Activated CD8-positive, alpha-beta memory T cell treated with anti-CD3 and anti-CD28 coated beads for 4 hours (primary cell): ENCODE data around the gene LRRK1.

Source experiments
- DNase-seq, 2 donors: peaks; one replicate each; pipeline ENCODE4 v3.0.0-alpha.2; 2020; ENCODE audit warnings: low read depth in 2 of 2

LRRK1 gene

GRCh38 chr15:101006931-101007691 is 88.0 kb downstream of the LRRK1 start:
- DNase-seq, result peak; percentile 33 to 36

GRCh38 chr15:101008158-101009139 is 89.3 kb downstream of the LRRK1 start:
- DNase-seq, result peak; percentile 68 to 74

GRCh38 chr15:101009176-101009575 is 90.0 kb downstream of the LRRK1 start:
- no peak for DNase-seq

- no peak for DNase-seq
Measured at GRCh38 chr15:101010781-101011180, 91.6 kb downstream of the LRRK1 start.

GRCh38 chr15:101012326-101013200 is 93.4 kb downstream of the LRRK1 start:
- no peak for DNase-seq

GRCh38 chr15:101013201-101013550 is 94.0 kb downstream of the LRRK1 start:
- DNase-seq, result no peak

GRCh38 chr15:101013769-101014675 is 94.9 kb downstream of the LRRK1 start:
- no peak for DNase-seq

GRCh38 chr15:101014921-101015841 is 96.0 kb downstream of the LRRK1 start:
- DNase-seq, result peak; percentile 30 to 45

GRCh38 chr15:101016581-101016980 is 97.4 kb downstream of the LRRK1 start:
- DNase-seq, result no peak

- DNase-seq, result no peak
Measured at GRCh38 chr15:101017093-101017754, 98.1 kb downstream of the LRRK1 start.

- no peak for DNase-seq
Measured at GRCh38 chr15:101018016-101018415, 98.9 kb downstream of the LRRK1 start.

GRCh38 chr15:101018450-101018849 is 99.3 kb downstream of the LRRK1 start:
- DNase-seq, result no peak

- no peak for DNase-seq
Measured at GRCh38 chr15:101019366-101019896, 100.3 kb downstream of the LRRK1 start.

GRCh38 chr15:101020451-101020850 is 101.3 kb downstream of the LRRK1 start:
- no peak for DNase-seq

- DNase-seq, result no peak
Measured at GRCh38 chr15:101020945-101021344, 101.8 kb downstream of the LRRK1 start.

- DNase-seq, result no peak
Measured at GRCh38 chr15:101022306-101022705, 103.1 kb downstream of the LRRK1 start.

GRCh38 chr15:101022876-101023275 is 103.7 kb downstream of the LRRK1 start:
- DNase-seq, result no peak

- no peak for DNase-seq
Measured at GRCh38 chr15:101023501-101024072, 104.4 kb downstream of the LRRK1 start.
